BE2C (cell line): ENCODE data around the gene VAV3.

Experiments used
- DNase-seq: peaks from one replicate; pipeline ENCODE4 v3.0.0-alpha.2; 2020
- H3K27me3 ChIP-seq: fragments of 250-450 bp; sonication (Bioruptor Pico); 2 replicates; pipeline ENCODE4 v1.5.1; 2020; ENCODE audit warnings: mild to moderate bottlenecking
- H3K36me3 ChIP-seq: fragments of 250-450 bp; sonication (Bioruptor Pico); 2 replicates; pipeline ENCODE4 v1.5.1; 2020; ENCODE audit warnings: mild to moderate bottlenecking
- H3K4me1 ChIP-seq: fragments of 250-450 bp; sonication (Bioruptor Pico); 2 replicates; pipeline ENCODE4 v1.5.1; 2020
- H3K4me3 ChIP-seq: 2 replicates; pipeline ENCODE4 v1.5.1; 2011; ENCODE audit warnings: low read depth, low read length
- H3K9me3 ChIP-seq: fragments of 250-450 bp; sonication (Bioruptor Pico); 2 replicates; pipeline ENCODE4 v1.5.1; 2020
- TF ChIP-seq, protein P1 (sequence below): IDR thresholded peaks from 2 replicates; pipeline ENCODE4 v1.5.1; 2012; ENCODE audit warnings: mild to moderate bottlenecking, low read depth, low read length

VAV3 gene

DNA sequence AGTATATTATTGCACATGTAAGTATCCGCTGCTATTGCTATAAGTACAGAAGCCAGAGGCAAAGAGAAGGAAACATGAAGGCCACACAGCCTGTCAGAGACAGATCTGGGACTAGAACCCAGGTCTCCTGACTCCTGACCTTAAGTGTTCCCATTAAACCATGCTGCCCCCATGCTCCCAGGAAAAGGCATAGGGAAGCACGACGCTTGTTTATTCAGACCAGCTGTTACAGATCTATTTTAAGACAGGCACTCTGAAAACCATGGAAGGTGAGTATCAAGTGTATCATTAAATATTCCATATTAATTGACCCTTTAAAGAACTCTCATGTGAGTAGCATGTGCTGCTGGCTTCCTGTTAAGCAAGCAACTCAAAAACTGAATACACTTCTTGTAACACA lies 11.4 kb downstream of the VAV3 start:
- TF ChIP-seq, protein P1, sequence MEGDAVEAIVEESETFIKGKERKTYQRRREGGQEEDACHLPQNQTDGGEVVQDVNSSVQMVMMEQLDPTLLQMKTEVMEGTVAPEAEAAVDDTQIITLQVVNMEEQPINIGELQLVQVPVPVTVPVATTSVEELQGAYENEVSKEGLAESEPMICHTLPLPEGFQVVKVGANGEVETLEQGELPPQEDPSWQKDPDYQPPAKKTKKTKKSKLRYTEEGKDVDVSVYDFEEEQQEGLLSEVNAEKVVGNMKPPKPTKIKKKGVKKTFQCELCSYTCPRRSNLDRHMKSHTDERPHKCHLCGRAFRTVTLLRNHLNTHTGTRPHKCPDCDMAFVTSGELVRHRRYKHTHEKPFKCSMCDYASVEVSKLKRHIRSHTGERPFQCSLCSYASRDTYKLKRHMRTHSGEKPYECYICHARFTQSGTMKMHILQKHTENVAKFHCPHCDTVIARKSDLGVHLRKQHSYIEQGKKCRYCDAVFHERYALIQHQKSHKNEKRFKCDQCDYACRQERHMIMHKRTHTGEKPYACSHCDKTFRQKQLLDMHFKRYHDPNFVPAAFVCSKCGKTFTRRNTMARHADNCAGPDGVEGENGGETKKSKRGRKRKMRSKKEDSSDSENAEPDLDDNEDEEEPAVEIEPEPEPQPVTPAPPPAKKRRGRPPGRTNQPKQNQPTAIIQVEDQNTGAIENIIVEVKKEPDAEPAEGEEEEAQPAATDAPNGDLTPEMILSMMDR, result no peak
- H3K4me3 ChIP-seq, result no peak overlapping the region
- peaks cover 26% of the 10 kb centered on the region for H3K27me3 ChIP-seq
- H3K4me1 ChIP-seq, result no peaks in the 10 kb centered on the region
- no peaks in the 10 kb centered on the region; the same call in 1 of the 2 replicates for H3K9me3 ChIP-seq
- no peak for DNase-seq
- no peaks in the 10 kb centered on the region for H3K36me3 ChIP-seq

- Histone ChIP-seq H3K27me3 (peaks cover 26% of the 10 kb centered on the region), H3K4me1 (no peaks in the 10 kb centered on the region), H3K9me3 (no peaks in the 10 kb centered on the region; the same call in 1 of the 2 replicates), H3K36me3 (no peaks in the 10 kb centered on the region), H3K4me3 (no peak overlapping the region)
- TF ChIP-seq, protein P1, result no peak
- DNase-seq, result no peak
Observed at GRCh38 chr1:107952989-107953388, 12.0 kb downstream of the VAV3 start.

DNA sequence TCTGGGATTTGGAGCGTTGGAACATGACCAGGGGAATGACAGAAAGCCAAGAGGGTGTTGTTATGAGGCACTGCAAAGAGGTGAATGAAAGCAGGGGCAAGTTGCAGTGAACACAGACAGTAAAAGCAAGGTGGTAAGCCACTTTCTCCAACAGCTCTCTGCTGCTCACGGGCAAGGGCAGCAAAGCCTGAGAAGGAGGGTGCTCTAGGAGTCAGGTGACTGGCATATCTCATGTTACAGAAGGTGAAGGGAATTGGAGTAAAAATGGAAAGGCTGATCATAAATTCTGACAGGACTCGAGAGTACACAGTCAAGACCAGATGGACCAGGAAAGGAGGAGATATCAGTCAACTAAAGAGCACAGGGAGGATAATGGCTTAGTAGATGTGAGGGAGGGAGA lies 14.5 kb downstream of the VAV3 start:
- H3K4me3 ChIP-seq, result no peak overlapping the region

DNA sequence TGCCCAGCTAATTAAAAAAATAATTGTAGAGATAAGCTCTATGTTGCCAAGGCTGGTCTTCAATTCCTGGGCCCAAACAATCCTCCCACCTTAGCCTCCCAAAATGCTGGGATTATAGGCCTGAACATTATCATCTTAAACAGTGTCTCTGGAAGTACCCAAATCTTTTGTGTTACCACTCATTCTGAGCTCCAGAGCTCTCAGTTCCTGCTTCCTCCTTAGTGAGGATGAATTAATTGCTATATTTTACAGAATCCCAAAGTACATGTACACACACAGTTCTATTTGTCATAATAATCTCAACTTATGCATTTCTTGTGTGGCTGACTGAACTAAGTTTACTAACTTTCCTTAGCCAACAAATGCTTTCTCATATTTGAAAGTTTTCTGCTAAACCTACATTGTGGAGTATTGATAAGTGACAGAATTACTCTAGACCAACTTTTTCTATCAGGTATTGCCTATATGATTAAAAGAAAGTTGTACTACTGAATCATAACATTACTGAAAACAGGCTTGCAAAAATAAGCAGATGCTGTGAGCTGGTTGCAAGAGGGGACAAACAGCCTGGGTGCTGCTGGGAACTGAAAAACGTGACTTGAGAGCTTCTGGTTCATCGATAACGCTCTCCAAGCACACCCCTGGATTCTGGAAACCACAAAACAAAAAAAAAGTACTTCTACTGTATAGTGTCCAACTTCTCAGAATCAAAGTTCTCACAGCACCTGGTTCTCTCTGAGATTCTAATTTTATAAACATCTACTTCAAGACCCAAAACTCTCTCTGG lies 15.3 kb downstream of the VAV3 start:
- no peaks in the 10 kb centered on the region for H3K4me1 ChIP-seq
- H3K27me3 ChIP-seq, result peaks cover 8% of the 10 kb centered on the region
- TF ChIP-seq, protein P1, result no peak
- H3K36me3 ChIP-seq, result no peaks in the 10 kb centered on the region
- no peak overlapping the region for H3K4me3 ChIP-seq
- no peaks in the 10 kb centered on the region for H3K9me3 ChIP-seq
- DNase-seq, result no peak

More for the DNA sequence above, 14.5 kb downstream of the VAV3 start:
- H3K4me1 ChIP-seq, result no peaks in the 10 kb centered on the region
- H3K9me3 ChIP-seq, result no peaks in the 10 kb centered on the region
- no peaks in the 10 kb centered on the region for H3K36me3 ChIP-seq
- H3K27me3 ChIP-seq, result peaks cover 10% of the 10 kb centered on the region
- TF ChIP-seq, protein P1, result no peak
- no peak for DNase-seq

GRCh38 chr1:107946794-107947193 lies 18.2 kb downstream of the VAV3 start:
- Histone ChIP-seq H3K4me3 (no peak overlapping the region), H3K36me3 (no peaks in the 10 kb centered on the region), H3K27me3 (no peaks in the 10 kb centered on the region; the same call in 1 of the 2 replicates), H3K4me1 (no peaks in the 10 kb centered on the region), H3K9me3 (no peaks in the 10 kb centered on the region)
- TF ChIP-seq, protein P1, result no peak
- DNase-seq, result no peak

DNA sequence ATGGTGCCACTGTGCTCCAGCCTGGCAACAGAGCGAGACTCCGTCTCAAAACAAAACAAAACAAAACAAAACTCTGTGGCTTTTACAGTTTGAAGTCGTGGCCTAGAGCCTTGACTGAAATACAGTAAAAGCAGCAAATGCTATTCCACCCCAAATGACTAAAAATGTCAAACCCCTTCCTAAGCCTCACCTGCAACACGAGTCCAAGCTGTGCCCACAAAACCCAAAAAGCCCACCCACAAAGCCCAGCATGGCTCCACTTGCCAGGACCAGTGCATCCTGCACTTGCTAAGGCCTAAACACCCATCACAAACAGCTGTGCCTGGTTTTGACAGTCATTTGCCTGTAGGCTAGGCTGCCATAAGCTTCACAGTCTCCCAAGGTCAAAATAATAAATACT lies 21.3 kb downstream of the VAV3 start:
- Histone ChIP-seq H3K36me3 (no peaks in the 10 kb centered on the region), H3K4me3 (no peak overlapping the region), H3K4me1 (no peaks in the 10 kb centered on the region), H3K9me3 (no peaks in the 10 kb centered on the region), H3K27me3 (peaks cover 8% of the 10 kb centered on the region; the same call in 1 of the 2 replicates)
- no peak for DNase-seq
- TF ChIP-seq, protein P1, result no peak
